NOMO-1 (cell line): ENCODE data around the gene GRID1.
"Not testable (repeated sequence)": the region's sequence is repeated elsewhere in the genome, so short reads cannot be mapped to it uniquely, and the experiment has no call there.

ENCODE experiments used
- DNase-seq, 2 experiments: peaks; one replicate each; lab custom pipeline; 2025; ENCODE audit not compliant: unreplicated experiment in 2 of 2; lab: John Stamatoyannopoulos, UW

GRID1 gene

GRCh38 chr10:86256690-86257315 lies 109.8 kb downstream of the GRID1 start:
- DNase-seq: no peak

DNA sequence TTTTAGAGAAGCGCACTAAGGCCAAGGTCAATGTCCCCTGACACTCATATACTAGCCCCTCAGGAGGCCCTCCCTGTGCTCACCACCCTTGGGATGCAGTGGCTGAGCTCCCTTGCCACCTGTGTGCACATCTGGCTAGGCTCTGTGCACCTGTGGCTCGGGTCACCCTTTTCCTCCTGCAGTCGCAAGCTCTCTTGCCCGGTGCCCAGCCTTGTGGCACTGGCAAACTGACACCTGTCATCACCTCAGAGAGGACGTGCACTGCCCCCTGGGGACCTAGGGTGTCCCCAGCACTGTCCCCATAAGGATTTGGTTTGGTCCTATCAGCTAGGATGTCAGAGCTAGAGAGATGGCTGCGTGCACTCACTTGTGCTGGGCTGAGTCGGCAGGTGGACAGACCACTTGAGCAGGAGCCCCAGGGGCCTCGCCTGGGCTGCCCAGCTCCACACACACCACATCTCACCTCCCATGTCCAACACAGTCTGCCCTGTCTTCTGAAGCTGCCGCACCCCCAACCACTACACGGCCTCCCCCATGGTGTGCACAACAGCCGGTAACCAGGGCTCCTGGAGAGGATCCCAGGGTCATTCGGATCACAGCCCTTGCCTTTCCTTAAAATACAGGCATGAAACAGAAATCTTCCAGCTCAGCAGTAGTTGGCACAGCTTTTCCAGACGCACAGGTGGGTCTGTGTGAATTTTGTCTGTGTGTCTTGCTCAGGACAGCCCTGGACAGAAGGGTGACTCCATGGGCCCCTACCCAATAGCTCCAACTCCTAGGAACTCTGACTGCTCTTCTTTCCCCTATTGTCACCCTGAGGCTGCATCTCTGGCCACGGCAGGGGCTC lies 111.0 kb downstream of the GRID1 start:
- DNase-seq: no peak

DNA sequence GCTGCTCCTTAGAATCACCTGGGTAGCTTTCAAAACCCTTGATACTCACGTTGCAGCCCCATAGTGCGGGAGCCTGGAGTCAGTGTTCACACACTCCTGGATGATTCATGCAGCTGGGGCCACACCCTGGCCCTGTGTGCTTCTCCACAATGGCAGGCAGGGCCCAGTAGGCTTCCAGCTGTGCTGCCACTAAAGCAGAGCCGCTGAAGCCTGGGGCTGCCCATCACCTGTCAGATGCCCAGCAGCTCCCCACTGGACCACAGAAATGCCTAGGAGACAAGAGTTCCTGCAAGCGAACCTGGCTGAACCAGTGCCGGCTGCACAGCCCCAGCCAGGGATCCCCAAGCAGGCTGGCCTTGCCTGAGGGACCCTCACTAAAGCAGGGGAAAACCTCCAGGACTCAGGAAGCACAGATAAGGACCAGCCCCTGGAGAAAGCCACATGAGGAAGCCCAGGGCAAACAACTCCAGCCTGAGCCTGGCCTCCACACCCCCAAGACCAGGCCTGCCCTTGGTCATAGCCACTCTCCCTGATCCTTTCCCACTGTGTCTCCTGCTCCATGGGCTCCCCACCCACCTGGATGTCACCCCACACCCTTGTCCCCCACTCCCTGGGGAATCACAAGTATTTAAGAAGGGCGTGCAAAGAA lies 111.9 kb downstream of the GRID1 start:
- no peak for DNase-seq

GRCh38 chr10:86254081-86254480 lies 112.5 kb downstream of the GRID1 start:
- DNase-seq: no peak

DNA sequence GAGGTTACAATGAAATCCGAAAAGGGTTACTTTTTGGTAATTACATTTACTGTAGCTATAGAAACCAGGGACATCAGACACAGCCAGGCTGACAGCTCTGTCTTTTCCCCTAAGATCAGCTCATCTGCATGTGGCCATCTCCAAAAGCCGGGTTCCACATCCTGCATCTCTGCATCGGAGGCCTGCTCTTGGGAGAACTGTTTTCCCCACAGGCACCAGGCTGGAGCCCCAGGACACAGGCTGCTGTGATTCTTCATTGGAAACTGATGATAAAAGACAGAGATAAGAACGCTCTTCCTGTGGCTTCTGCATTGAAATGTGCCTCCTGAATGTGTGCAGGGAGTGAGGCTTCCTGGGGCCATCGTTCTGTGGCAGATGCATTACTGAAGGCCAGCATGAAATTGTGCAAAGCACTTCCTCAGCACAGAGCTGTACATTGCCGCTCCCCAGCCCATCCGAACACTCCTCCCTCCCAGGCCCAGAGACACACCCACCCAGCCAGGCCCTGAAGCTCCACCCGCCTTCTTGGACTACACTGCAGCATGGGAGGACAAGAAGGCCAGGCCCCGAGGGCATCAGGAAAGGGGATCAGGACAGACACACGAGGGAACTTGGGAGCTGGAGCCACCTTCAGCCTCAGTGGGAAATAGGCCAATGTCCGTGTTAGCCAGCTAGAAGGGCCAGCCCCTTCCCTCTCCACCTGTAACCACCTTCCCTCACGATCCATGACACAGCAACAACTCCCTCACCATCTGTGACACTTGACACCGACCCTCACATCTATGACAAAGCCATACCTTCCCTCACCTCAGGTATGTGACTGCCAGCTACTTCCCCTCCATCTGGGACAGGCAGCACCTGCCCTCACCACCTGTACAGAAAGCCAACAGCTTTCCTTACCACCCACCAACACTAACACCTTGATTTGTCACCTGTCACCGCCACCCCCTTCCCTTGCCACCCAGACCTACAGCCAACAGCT lies 113.2 kb downstream of the GRID1 start:
- DNase-seq: peak; percentile 8 to 10

DNA sequence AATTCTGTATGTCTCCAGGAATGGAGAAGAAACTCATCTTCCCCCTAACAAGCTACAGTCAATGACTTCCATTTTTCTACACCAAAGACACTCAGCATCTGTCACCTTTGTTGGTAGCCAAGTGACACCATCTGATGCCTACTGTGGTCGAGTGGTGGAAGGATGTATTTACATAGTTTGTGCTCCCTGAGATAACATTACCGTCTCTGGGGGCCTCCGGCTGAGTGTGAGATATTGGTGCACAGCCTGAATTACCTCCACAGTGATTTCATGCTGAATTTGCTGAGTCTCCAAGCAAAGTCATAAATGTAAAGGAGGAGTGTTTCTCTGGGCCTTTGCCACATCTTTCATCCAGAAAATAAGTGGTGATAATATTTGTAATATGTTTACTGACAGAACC lies 114.0 kb downstream of the GRID1 start:
- DNase-seq: no peak

GRCh38 chr10:86252079-86252478 lies 114.5 kb downstream of the GRID1 start:
- DNase-seq: no peak

DNA sequence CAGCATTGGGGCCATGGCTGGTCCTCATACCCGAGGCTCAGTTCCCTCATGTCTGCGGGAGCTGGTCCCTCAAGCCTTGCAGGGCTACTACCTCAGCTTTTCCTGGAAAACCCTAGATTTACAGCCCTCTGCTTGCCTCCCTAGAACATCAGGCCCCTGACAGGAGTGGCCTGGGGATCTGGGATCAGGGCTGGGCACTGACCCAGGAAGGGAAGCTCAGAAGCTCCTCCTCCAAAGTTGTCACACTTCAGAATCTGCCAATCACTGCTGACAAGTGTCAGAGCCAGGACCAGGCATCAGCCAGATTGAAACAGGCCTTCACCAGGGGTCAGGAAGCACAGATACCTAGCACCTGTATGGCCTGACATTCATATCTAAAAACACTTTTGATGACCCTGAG lies 115.2 kb downstream of the GRID1 start:
- DNase-seq: no peak

DNA sequence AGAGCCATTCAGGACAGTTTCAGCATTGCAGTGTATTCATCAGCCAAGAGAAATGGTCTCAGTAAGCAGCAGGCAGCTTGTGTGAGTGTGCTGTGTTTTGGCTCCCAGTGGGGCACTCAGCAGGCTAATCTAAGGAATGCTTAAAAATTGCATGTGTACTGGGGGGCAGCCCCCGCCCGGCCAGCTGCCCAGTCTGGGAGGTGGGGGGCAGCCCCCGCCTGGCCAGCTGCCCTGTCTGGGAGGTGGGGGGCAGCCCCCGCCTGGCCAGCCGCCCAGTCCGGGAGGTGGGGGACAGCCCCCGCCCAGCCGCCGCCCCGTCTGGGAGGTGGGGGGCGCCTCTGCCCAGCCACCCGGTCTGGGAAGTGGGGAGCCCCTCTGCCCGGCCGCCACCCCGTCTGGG lies 116.2 kb downstream of the GRID1 start:
- DNase-seq: no peak

- no peak for DNase-seq
Measured at GRCh38 chr10:86249794-86250193, 116.8 kb downstream of the GRID1 start.

- DNase-seq: no peak
Measured at GRCh38 chr10:86248062-86248461, 118.5 kb downstream of the GRID1 start.

GRCh38 chr10:86247588-86247987 lies 119.0 kb downstream of the GRID1 start:
- no peak for DNase-seq

DNA sequence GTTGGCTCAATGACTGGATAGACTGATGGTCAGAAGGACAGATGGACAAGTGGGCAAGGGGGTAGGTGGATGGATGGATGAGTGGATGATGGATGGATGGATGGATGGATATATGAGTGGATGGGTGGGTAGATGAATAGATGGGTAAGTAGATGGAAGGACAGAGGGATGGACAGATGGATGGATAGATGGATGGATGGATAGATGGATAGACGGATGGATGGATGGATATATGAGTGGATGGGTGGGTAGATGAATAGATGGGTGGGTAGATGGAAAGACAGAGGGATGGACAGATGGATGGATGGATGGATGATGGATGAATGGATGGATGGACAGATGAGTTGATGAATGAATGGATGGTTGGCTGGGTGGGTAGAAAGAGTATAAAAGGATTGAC lies 119.5 kb downstream of the GRID1 start:
- no peak for DNase-seq

DNA sequence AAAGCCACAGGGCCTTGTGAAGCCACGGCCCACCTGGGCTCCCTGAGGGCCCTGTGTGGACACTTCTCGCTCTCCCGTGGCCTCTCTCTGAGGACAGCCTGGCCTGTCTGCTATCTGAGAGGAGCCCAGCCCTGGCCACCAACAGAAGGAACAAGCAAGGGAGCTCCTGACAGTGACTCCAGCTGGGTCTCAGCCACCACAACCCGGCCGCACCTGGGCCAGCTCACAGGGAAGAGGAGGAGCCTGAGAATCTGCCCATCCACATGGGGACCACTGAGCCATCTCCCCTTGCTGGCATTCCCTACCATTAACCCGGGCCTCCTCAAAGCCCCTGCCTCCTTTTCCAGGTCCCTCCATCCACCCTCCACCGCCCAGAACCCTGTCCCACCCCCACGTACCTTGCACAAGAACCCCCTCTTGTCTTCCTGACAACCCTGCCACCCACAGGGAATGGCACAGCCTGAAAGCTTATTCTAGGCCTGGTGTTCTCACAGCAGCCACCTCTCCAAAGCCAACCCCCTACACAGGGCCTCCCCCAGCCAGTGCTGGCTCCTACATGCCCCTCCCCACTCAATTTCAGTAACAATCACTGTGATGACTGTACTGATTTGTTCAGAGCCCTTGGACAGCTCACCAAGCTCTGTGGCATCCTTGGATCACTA lies 120.2 kb downstream of the GRID1 start:
- DNase-seq: no peak

DNA sequence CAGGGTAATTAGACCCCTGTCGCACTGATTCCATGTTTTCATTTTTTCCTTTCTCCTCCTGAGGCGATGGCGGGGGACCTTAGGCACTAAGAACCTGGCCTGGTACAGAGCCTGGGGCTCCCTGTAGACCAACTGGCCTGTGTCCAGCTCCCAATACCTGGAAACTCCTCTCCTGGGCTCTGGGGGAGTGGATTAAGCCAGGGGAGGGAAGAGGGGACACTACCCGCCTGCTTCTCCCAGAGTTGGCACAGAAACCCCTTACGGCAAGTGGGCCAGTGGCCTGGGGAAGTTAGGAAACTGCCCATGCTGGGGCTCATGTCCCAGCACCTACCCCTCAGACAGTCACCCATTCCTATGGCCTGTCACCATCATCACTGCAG lies 121.6 kb downstream of the GRID1 start:
- DNase-seq: no peak

GRCh38 chr10:86244297-86245014 lies 122.1 kb downstream of the GRID1 start:
- peak in 1 of 2 experiments; percentile 5 for DNase-seq

- DNase-seq: no peak
Measured at GRCh38 chr10:86243651-86244155, 122.9 kb downstream of the GRID1 start.

- no peak for DNase-seq
Measured at GRCh38 chr10:86242761-86243160, 123.8 kb downstream of the GRID1 start.

DNA sequence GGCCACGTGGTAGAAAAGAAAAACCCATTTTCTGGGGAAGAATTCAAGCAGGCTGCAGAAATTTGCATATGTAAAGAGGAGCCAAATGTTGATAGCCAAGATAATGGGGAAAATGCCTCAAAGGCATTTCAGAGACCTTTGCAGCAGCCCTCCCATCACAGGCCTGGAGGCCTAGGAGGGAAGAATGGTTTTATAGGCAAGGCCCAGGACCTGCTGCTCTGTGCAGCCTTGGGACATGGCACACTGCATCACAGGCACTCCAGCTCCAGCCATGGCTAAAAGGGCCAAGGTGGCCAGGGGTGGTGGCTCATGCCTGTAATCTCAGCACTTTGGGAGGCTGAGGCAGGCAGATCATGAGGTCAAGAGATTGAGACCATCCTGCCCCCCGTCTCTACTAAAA lies 128.5 kb downstream of the GRID1 start:
- not testable (repeated sequence) for DNase-seq
